ENCODE measurements around the gene CRTC2.

The CRTC2 gene

GRCh38 chr1:153908071-153908470 is 50.3 kb downstream of the CRTC2 start:
- no peak for TF ChIP-seq TOX (CRISPR knock-in tag; IDR thresholded peaks at IDR 0.05; ENCODE audit: borderline replicate concordance)
- no peak for TF ChIP-seq TSHZ2 (CRISPR knock-in tag; IDR thresholded peaks at IDR 0.05)
- TF ChIP-seq POU6F1 (CRISPR knock-in tag; IDR thresholded peaks at IDR 0.05; ENCODE audit: borderline replicate concordance, low read depth) = no peak
- no peak for TF ChIP-seq ZNF565 (CRISPR knock-in tag; conservative IDR thresholded peaks at IDR 0.05; ENCODE audit: low read depth)
- TF ChIP-seq ESRRG (CRISPR knock-in tag; IDR thresholded peaks at IDR 0.05) = no peak
- no peak for TF ChIP-seq ARNTL (CRISPR knock-in tag; IDR thresholded peaks at IDR 0.05; ENCODE audit: borderline replicate concordance, low read depth)
- TF ChIP-seq BACH2 (CRISPR knock-in tag; IDR thresholded peaks at IDR 0.05; ENCODE audit: borderline replicate concordance) = no peak
- no peak for TF ChIP-seq PPARA (CRISPR knock-in tag; IDR thresholded peaks at IDR 0.05; ENCODE audit: borderline replicate concordance)
- TF ChIP-seq ZNF70 (CRISPR knock-in tag; IDR thresholded peaks at IDR 0.05) = no peak
- TF ChIP-seq RARB (CRISPR knock-in tag; IDR thresholded peaks at IDR 0.05) = no peak
- no peak for TF ChIP-seq CSRNP3 (CRISPR knock-in tag; IDR thresholded peaks at IDR 0.05)
- no peak for TF ChIP-seq ZFP3 (CRISPR knock-in tag; IDR thresholded peaks at IDR 0.05)
- TF ChIP-seq OSR1 (CRISPR knock-in tag; IDR thresholded peaks at IDR 0.05) = no peak
- TF ChIP-seq SNAI2 (CRISPR knock-in tag; IDR thresholded peaks at IDR 0.05) = no peak
- TF ChIP-seq CREB5 (CRISPR knock-in tag; IDR thresholded peaks at IDR 0.05; ENCODE audit: low read depth) = no peak
- no peak for ATAC-seq

- no peak for ATAC-seq
- TF ChIP-seq OSR1 (CRISPR knock-in tag; IDR thresholded peaks at IDR 0.05) (no peak), CSDC2 (CRISPR knock-in tag; IDR thresholded peaks at IDR 0.05) (no peak), SNAI2 (CRISPR knock-in tag; IDR thresholded peaks at IDR 0.05) (no peak), ZC3H10 (CRISPR knock-in tag; IDR thresholded peaks at IDR 0.05) (no peak), GLIS3 (CRISPR knock-in tag; IDR thresholded peaks at IDR 0.05) (no peak), POU6F1 (CRISPR knock-in tag; IDR thresholded peaks at IDR 0.05; ENCODE audit: borderline replicate concordance, low read depth) (no peak), TOX (CRISPR knock-in tag; IDR thresholded peaks at IDR 0.05; ENCODE audit: borderline replicate concordance) (no peak), PPARA (CRISPR knock-in tag; IDR thresholded peaks at IDR 0.05; ENCODE audit: borderline replicate concordance) (no peak), ZNF565 (CRISPR knock-in tag; conservative IDR thresholded peaks at IDR 0.05; ENCODE audit: low read depth) (no peak)
Observed at GRCh38 chr1:153907134-153907533, 51.3 kb downstream of the CRTC2 start.

- ATAC-seq = no peak
- TF ChIP-seq ZFP3 (CRISPR knock-in tag; IDR thresholded peaks at IDR 0.05) (no peak), CSDC2 (CRISPR knock-in tag; IDR thresholded peaks at IDR 0.05) (no peak), ZC3H10 (CRISPR knock-in tag; IDR thresholded peaks at IDR 0.05) (no peak), RARB (CRISPR knock-in tag; IDR thresholded peaks at IDR 0.05) (no peak), CREB5 (CRISPR knock-in tag; IDR thresholded peaks at IDR 0.05; ENCODE audit: low read depth) (no peak), ZNF70 (CRISPR knock-in tag; IDR thresholded peaks at IDR 0.05) (no peak), BACH2 (CRISPR knock-in tag; IDR thresholded peaks at IDR 0.05; ENCODE audit: borderline replicate concordance) (no peak), CSRNP3 (CRISPR knock-in tag; IDR thresholded peaks at IDR 0.05) (no peak), POU6F1 (CRISPR knock-in tag; IDR thresholded peaks at IDR 0.05; ENCODE audit: borderline replicate concordance, low read depth) (no peak), PPARA (CRISPR knock-in tag; IDR thresholded peaks at IDR 0.05; ENCODE audit: borderline replicate concordance) (no peak), TSHZ2 (CRISPR knock-in tag; IDR thresholded peaks at IDR 0.05) (no peak)
Observed at GRCh38 chr1:153906396-153906795, 52.0 kb downstream of the CRTC2 start.
